ENCODE data around the gene STUB1.

The STUB1 gene

DNA sequence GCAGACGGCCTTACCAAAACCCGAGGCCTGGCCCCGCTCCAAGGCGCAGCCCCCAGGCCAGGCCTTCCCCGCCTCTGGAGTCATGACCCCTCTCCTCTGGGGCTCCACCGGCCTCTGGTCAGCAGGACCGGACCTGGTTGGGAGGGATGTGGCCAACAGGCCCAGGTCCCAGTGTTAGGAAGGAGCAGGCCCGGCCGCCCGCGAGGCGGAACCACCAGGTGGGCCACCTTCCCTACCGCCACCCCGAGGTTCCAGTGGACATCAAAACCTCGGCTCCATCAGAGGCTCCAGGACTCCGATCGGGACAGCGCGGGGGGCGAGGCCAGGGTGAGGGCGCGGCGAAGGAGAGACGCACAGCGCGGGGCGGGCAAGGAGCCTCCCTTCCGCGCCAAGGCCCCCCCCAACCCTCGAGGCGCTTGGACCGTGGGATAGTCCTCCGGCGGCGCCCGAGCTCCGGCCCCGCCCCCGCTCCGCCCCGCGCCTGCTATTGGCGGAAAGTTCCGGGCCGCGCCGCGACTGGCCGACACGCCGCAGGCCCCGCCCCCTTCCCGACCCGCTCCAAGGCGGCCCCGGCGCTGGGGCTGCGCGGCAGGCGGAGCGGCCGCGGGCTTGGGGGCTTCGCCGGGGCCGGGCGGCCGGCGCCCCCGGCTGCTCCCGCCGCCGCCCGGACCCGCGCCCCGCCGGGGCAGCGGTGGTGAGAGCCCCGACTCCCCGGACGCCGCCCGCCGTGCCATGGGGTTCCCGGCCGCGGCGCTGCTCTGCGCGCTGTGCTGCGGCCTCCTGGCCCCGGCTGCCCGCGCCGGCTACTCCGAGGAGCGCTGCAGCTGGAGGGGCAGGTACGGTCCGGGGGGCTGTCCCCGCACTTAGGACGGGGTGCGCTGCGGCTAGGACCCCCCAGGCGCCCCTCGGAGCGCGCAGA is 34.6 kb downstream of the STUB1 start, which contains the start of gene METRN:
METRN (plus strand) TSS at position 561 of the 919 bp plus-strand sequence; CDS start at position 733, 172 bp downstream.
- peak; percentile 97 for DNase-seq

- DNase-seq = peak; percentile 83
Observed at GRCh38 chr16:715477-716199, 35.4 kb downstream of the STUB1 start.

GRCh38 chr16:716200-716568 is 36.0 kb downstream of the STUB1 start:
- peak; percentile 79 for DNase-seq

GRCh38 chr16:716768-717325 is 36.6 kb downstream of the STUB1 start:
- peak; percentile 54 for DNase-seq

DNA sequence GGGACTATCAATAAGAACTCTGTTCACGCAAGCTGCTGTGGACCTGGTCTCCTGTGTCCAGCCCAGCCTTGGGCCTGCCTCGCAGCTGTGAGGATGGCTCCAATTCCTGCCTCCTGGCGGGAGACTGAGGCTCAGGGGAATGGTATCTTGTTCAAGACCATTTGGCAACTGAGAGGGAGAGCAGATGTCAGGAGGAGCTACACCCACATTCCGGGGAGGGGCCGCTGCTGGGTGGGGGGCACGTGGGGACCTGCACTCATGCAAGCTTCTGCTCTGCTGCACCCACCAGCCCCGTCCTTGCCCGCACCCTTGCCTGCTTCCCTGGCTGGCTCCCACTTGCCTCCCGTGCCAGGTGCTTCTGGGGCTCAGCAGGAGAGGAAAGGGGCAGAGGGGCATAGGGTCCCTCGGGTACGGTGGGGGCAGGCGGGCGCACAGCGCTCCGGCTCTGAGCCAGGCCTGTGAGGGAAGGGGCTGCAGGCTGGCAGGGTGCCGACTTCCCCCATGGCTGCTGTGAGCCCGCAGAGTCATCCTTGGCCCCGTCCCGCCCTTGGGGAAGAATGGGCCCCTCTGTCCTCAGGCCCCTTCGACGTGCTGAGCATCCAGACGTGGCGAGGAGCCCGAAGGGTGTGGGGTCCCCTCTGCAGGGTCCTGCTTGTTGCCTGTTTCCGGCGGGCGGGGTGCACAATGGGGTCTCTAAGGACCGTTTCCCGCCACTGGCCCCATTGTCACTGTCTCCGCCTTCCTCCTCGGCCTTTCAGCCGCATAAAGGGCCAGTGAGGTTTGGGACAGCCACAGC is 37.4 kb downstream of the STUB1 start:
- no peak for DNase-seq

GRCh38 chr16:718389-718788 is 38.2 kb downstream of the STUB1 start:
- DNase-seq = no peak

DNA sequence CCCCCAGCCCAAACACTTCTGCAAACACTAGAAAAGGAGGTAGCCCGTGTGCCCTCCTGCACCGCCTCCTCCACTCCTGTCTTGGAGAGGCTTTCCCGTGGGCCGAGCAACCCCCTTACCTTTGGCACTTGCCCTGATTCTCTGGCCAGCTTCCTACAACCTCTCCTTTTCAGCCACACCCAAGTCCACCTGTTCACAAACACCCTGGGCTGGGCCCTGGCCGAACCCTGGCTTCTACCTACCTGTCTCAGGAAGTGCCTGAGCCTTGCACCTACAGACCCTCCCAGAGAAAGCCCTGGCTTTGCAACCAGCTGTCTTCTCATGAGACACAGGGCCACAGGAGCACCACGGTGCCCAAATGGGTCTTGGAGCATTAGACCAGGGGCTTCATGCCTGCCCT is 38.7 kb downstream of the STUB1 start:
- peak; percentile 46 for DNase-seq

- DNase-seq = peak; percentile 85
Observed at GRCh38 chr16:719815-720446, 39.7 kb downstream of the STUB1 start.

- peak; percentile 96 for DNase-seq
Observed at GRCh38 chr16:720447-720989, 40.3 kb downstream of the STUB1 start.

DNA sequence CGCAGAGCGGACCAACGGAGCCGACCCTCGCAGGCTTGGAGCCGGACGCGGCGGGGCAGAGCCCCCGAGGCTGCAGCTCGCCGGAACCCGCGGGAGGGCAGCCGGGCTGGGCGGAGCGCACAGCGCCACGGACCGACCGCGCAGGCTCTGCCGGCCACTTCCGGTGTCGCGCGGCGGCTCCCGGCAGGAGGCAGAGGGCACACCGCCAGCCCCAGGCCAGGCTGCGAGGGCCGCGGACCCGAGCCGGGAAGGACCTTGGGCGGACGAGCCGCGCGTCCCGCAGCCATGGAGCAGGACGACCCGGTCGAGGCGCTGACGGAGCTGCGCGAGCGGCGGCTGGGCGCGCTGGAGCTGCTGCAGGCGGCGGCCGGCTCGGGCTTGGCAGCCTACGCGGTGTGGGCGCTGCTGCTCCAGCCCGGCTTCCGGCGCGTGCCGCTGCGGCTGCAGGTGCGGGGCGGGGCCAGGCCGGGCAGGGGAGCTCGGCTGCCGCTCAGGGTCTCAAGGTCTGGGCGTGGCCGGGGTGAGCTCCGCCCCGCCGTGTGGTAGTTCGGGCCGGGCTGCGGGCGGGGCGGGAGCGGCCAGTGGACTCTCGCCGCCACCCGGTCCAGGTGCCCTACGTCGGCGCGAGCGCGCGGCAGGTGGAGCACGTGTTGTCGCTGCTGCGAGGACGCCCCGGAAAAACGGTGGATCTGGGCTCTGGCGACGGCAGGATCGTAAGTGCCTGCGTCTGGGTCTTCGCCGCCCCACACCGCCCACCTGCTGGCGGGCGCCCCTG is 41.0 kb downstream of the STUB1 start, which contains the start of gene ANTKMT:
ANTKMT (plus strand) TSS at position 157 of the 775 bp plus-strand sequence; CDS start at position 286, 129 bp downstream.
- peak; percentile 96 for DNase-seq

DNA sequence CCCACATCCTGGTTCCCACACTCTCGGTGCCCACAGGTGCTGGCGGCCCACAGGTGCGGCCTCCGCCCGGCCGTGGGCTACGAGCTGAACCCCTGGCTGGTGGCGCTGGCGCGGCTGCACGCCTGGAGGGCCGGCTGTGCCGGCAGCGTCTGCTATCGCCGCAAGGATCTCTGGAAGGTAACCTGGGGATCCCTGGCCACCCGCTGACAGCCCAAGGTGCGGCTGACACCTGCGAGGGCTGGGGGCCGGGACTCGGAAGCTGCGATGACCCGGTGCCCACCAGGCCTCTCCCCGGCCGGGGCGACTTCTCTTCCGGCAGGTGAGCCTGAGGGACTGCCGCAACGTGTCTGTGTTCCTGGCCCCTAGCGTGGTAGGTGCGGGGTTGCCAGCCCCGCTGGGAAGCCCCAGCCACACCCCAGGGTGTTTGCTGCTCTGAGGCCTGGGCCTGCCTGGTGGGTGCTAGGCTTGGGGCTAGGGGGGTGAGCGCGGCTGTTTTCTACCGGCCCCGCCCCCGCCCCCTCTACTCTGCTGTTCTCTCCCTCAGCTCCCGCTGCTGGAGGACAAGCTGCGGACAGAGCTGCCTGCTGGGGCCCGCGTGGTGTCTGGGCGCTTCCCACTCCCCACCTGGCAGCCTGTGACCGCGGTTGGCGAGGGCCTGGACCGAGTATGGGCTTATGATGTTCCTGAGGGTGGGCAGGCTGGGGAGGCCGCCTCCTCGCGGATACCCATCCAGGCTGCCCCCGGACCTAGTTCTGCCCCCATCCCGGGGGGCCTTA is 41.7 kb downstream of the STUB1 start:
- DNase-seq = peak; percentile 35

DNA sequence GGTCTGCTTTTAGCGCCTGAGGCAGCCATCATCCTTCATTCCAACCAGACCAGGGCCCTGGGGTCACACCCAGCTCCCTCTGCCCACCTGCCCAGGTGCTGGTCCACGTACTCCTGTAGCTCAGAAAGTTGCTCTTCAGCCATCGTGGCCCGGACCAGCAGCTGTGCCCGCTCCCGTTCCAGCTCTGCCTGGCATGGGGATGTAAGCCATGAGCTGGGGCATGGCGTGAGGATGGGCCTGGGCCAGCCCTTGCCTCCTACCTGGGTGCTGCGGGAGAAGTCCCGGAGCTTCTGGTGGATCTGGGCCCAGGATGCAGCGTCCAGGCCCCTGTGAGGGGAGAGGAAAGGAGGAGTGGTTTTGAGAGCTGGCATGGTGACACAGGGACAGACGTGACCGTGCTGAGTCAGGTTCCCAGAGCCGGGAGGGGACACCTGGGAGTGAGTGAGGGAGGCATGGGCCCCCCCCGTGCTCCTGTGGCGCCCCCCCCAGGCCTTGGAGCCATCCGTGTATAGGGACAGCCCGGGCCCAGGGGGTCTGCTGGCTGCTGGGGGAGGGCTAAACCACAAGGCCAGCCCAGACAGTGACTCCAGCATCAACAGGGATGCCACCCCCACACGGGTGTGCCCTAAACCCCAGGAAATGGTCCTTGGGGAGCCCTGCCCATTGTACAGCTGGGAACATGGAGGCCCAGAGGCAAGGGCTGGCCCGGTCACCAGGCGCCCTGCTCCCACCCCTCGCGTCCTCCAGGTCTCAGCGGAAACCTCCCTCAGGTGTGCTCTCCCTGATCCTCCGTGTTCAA is 42.8 kb downstream of the STUB1 start:
- DNase-seq = no peak

DNA sequence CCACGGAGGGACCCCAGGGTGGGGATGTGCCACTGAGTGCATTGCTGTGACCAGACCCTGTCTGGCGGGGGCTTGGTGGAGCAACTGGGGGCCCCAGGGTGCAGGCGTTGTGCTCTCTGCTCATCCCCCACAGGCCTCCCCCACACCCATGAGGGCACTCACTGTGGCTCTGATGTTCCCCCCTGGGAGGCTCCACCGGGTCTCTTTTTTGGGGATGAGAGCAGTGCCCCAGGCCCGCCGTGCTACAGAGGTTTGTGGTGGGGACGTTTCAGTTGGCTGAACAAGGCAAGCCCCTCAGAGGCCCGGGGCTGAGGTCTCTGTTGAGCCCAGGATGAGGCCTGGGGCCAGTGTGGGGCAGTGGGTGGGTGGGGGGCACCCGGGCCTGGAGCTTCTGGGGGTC is 43.5 kb downstream of the STUB1 start:
- no peak for DNase-seq

DNA sequence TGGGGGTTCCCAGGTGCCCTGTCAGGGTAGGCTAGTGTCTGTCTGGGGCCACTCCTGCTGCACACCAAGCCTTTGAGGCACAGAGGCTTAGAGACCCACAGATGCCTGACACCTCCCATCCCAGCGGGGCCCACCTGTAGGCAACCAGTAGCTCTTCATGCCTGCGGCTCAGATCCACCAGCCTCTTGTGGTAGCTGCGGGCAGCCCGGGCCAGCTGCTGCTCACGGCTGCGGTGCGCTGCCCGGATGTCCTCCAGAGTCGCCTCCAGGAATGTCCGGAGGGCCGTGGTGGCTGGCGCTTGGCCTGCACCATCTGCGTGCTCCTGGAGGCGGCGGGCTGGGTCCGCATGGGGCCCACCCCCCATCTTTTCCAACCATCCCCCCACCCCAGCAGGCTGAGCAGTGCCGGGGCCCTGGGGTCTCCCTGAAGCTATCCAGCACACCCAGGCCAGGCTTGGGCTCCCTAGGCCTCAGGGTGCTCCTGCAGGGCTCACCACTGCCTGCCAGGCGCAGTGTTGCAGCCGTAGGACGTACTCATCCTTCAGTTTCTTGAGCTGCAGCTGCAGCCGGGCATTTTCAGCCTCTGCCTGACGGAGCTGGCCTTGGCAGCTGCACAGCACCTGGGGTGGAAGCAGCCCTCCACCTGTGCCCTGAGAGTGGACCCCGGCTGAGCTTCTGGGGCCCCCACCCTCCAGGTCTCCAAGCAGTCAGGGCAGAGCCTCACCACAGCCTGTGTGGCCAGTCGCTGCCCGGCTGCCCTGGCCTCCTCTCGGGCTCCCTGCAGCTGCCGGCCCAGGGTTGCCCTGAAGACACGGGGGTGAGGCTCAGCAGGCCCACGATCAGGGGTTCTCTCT is 44.2 kb downstream of the STUB1 start:
- DNase-seq = no peak

DNA sequence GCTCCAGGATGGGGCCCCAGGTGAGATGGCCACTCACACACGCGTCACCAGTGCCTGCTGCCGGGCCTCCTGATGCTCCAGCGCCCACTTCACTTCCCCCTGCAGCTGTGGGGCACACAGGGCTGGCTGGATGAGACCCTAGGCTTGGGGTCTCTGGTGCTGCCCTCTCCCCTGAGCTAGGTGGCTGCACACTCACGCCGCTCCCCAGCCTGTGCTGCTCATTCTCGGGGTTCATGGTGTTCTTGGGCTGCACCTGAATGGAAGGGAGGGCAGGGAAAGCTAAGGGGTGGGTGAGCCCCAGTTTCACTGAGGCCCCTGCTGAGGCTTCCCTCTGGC is 44.8 kb downstream of the STUB1 start:
- DNase-seq = no peak

DNA sequence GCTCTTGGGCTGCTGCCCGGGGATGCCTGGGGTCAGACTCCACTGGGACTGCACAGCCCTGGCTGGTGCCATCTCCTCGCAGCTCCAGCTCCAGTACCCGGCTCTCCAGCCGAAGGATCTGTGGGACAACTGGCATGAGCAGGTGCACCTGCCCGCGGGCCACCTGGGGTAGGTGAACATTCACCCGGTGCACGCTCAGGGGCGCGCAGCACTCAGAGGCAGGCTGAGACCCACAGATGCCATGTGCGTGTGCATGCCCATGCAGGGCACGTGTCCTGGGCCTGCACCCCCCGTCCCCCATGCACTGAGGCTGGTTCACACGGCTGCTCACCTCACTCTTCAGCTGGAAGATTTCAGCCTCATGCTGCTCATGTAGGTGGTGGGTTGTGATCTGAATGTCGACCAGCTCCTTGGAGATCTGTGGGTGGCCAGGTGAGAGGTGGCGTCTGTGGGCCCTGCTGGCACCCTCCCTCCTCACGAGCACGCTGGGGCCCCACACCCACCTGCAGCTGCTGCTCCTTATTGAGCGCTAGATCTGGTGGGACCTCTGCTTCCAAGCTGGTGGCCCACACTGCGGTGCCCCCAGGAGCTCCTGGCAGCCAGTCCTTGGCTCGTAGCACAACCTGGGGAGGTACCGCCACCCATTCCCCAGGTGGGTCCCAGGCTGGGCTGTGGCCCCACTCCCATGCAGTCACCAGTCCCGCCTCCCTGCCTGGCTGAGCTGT is 45.4 kb downstream of the STUB1 start:
- no peak for DNase-seq

DNA sequence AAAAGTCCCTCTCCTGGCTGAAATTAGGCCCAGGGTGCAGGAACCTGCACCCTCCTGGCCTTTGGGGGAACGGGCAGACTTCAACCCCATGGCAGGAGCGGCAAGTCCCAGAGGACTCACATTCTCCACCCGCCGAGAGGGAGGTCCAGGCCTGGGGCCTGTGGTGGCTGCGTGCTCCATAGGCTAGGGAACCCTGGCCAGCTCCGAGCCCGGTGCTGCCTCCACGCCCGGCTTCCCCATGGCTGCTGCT is 45.9 kb downstream of the STUB1 start:
- no peak for DNase-seq

All from NCI-H69 (cell line).